Osteocyte (in vitro differentiated cells): ENCODE results near the gene N4BP2L2. TPM values are rescaled to one million over a fixed set of nuclear protein-coding genes. Genes with fewer than 3 reads are reported as not detected.

Source experiments
- DNase-seq: peaks from one replicate; pipeline ENCODE4 v3.0.0; 2021; ENCODE audit warnings: mixed read lengths; ENCODE audit not compliant: unreplicated experiment; ENCODE audit errors: extremely low spot score
- H3K27ac Mint-ChIP-seq: one replicate; pipeline ENCODE4 v1.8.0; 2021; ENCODE audit warnings: mild to moderate bottlenecking, mixed read lengths; ENCODE audit not compliant: unreplicated experiment
- H3K27me3 Mint-ChIP-seq: one replicate; pipeline ENCODE4 v1.8.0; 2021; ENCODE audit warnings: mixed read lengths; ENCODE audit not compliant: unreplicated experiment
- H3K36me3 Mint-ChIP-seq: one replicate; pipeline ENCODE4 v1.8.0; 2021; ENCODE audit warnings: mixed read lengths; ENCODE audit not compliant: unreplicated experiment
- H3K4me1 Mint-ChIP-seq: one replicate; pipeline ENCODE4 v1.8.0; 2021; ENCODE audit warnings: mixed read lengths; ENCODE audit not compliant: unreplicated experiment
- H3K4me3 Mint-ChIP-seq: one replicate; pipeline ENCODE4 v1.8.0; 2021; ENCODE audit warnings: mild to moderate bottlenecking, moderate library complexity, mixed read lengths; ENCODE audit not compliant: unreplicated experiment
- H3K9me3 Mint-ChIP-seq: one replicate; pipeline ENCODE4 v1.8.0; 2021; ENCODE audit warnings: mixed read lengths; ENCODE audit not compliant: unreplicated experiment
- CTCF ChIP-seq: fragments of 200-600 bp; sonication (generic); IDR thresholded peaks from 2 replicates; pipeline ENCODE4 v1.5.0; 2021; ENCODE audit warnings: antibody characterized with exemption, mild to moderate bottlenecking, moderate library complexity
- total RNA-seq: library from RNA; stranded (reverse); gene quantifications from 2 replicates; pipeline ENCODE4 v1.2.1, GENCODE V29; 2021

The N4BP2L2 gene
- total RNA-seq, 1 donor from 2014 or later = 138 TPM

GRCh38 chr13:32431361-32431760 is 107.2 kb downstream of the N4BP2L2 start:
- Mint-ChIP-seq H3K4me1 (peaks cover 15% of the 10 kb centered on the region), H3K4me3 (no peak overlapping the region), H3K36me3 (peaks cover 25% of the 10 kb centered on the region), H3K9me3 (no peaks in the 10 kb centered on the region), H3K27me3 (no peaks in the 10 kb centered on the region), H3K27ac (no peak overlapping the region)
- no peak for TF ChIP-seq CTCF
- DNase-seq = no peak

GRCh38 chr13:32430018-32430747 is 108.4 kb downstream of the N4BP2L2 start:
- Mint-ChIP-seq H3K27ac (no peak overlapping the region), H3K4me3 (no peak overlapping the region), H3K27me3 (no peaks in the 10 kb centered on the region), H3K4me1 (peaks cover 21% of the 10 kb centered on the region), H3K9me3 (no peaks in the 10 kb centered on the region), H3K36me3 (peaks cover 20% of the 10 kb centered on the region)
- TF ChIP-seq CTCF = no peak
- no peak for DNase-seq

- no peak for TF ChIP-seq CTCF
- peaks cover 16% of the 10 kb centered on the region for H3K36me3 Mint-ChIP-seq
- H3K27ac Mint-ChIP-seq = no peak overlapping the region
- DNase-seq = no peak
- H3K27me3 Mint-ChIP-seq = no peaks in the 10 kb centered on the region
- no peak overlapping the region for H3K4me3 Mint-ChIP-seq
- peaks cover 21% of the 10 kb centered on the region for H3K4me1 Mint-ChIP-seq
- H3K9me3 Mint-ChIP-seq = no peaks in the 10 kb centered on the region
Observed at GRCh38 chr13:32429433-32429909, 109.1 kb downstream of the N4BP2L2 start.

- peak overlapping the region; percentile 72 for H3K27ac Mint-ChIP-seq
- peaks cover 21% of the 10 kb centered on the region for H3K36me3 Mint-ChIP-seq
- TF ChIP-seq CTCF = no peak
- H3K27me3 Mint-ChIP-seq = no peaks in the 10 kb centered on the region
- no peaks in the 10 kb centered on the region for H3K9me3 Mint-ChIP-seq
- no peak for DNase-seq
- peaks cover 21% of the 10 kb centered on the region for H3K4me1 Mint-ChIP-seq
- peak overlapping the region; percentile 79 for H3K4me3 Mint-ChIP-seq
Observed at GRCh38 chr13:32428581-32429432, 109.8 kb downstream of the N4BP2L2 start.
